ENCODE results near the gene GMIP.

- TF ChIP-seq, protein P1, sequence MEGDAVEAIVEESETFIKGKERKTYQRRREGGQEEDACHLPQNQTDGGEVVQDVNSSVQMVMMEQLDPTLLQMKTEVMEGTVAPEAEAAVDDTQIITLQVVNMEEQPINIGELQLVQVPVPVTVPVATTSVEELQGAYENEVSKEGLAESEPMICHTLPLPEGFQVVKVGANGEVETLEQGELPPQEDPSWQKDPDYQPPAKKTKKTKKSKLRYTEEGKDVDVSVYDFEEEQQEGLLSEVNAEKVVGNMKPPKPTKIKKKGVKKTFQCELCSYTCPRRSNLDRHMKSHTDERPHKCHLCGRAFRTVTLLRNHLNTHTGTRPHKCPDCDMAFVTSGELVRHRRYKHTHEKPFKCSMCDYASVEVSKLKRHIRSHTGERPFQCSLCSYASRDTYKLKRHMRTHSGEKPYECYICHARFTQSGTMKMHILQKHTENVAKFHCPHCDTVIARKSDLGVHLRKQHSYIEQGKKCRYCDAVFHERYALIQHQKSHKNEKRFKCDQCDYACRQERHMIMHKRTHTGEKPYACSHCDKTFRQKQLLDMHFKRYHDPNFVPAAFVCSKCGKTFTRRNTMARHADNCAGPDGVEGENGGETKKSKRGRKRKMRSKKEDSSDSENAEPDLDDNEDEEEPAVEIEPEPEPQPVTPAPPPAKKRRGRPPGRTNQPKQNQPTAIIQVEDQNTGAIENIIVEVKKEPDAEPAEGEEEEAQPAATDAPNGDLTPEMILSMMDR (IDR thresholded peaks at IDR 0.05 in 8 of 11, conservative IDR thresholded peaks at IDR 0.05 in 3 of 11) = no peak
- no peak for TF ChIP-seq POLR2A (IDR thresholded peaks at IDR 0.05)
- peak; percentile 16 to 65 (median 27) for TF ChIP-seq POLR2AphosphoS5 (IDR thresholded peaks at IDR 0.05)
Measured at GRCh38 chr19:19656451-19657396, 13.3 kb upstream of the GMIP start.
